ENCODE data around the gene ZFP57. TPM values are rescaled to one million over a fixed set of nuclear protein-coding genes. Genes with fewer than 3 reads are reported as not detected.

Gene ZFP57
- total RNA-seq, 2 donors from 2014 or later: 0.57 to 1.7 TPM

DNA sequence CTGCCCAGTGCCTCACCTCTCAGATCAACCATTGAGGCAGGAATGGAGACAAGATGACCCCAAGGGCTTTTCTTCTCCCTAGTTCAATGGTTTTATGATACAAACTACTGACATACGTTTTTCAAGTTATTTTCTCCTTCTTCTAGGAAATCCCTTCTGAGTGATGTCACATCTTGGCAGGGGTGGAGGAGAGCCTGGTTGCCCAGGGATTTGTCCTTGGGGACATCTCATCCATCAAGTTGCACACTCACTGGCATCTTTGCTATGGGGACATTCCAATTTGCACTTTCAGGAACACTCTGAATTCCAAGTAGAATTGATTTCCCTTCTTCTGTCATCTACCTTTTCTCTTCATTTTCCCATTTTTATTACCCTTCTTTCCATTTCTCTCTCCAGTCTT lies 9.9 kb downstream of the ZFP57 start:
- H3K27me3 ChIP-seq (replicated peaks; ENCODE audit: insufficient read depth): no peaks in the 10 kb centered on the region

GRCh38 chr6:29667158-29667557 lies 13.8 kb downstream of the ZFP57 start:
- DNase-seq (ENCODE audit: low spot score): no peak
- Histone ChIP-seq H3K9me3 (no peaks in the 10 kb centered on the region), H3K36me3 (no peaks in the 10 kb centered on the region), H3K4me1 (replicated peaks) (no peaks in the 10 kb centered on the region), H3K27ac (no peak overlapping the region), H3K4me3 (no peak overlapping the region), H3K27me3 (replicated peaks; ENCODE audit: insufficient read depth) (no peaks in the 10 kb centered on the region)
- intact Hi-C loops (cut with DNase I): no loop called here
- 48% methylated on average over 5 of the region's 5 CpGs for WGBS
- no peak for TF ChIP-seq POLR2AphosphoS5 (IDR thresholded peaks at IDR 0.05)
- TF ChIP-seq, protein P1, sequence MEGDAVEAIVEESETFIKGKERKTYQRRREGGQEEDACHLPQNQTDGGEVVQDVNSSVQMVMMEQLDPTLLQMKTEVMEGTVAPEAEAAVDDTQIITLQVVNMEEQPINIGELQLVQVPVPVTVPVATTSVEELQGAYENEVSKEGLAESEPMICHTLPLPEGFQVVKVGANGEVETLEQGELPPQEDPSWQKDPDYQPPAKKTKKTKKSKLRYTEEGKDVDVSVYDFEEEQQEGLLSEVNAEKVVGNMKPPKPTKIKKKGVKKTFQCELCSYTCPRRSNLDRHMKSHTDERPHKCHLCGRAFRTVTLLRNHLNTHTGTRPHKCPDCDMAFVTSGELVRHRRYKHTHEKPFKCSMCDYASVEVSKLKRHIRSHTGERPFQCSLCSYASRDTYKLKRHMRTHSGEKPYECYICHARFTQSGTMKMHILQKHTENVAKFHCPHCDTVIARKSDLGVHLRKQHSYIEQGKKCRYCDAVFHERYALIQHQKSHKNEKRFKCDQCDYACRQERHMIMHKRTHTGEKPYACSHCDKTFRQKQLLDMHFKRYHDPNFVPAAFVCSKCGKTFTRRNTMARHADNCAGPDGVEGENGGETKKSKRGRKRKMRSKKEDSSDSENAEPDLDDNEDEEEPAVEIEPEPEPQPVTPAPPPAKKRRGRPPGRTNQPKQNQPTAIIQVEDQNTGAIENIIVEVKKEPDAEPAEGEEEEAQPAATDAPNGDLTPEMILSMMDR (IDR thresholded peaks at IDR 0.05): no peak
- TF ChIP-seq POLR2A (IDR thresholded peaks at IDR 0.05): no peak

More for the DNA sequence above, 9.9 kb downstream of the ZFP57 start:
- Histone ChIP-seq H3K9me3 (no peaks in the 10 kb centered on the region), H3K4me3 (no peak overlapping the region), H3K27ac (no peak overlapping the region), H3K36me3 (no peaks in the 10 kb centered on the region), H3K4me1 (replicated peaks) (no peaks in the 10 kb centered on the region)
- intact Hi-C loops (cut with DNase I): no loop called here
- DNase-seq (ENCODE audit: low spot score): no peak
- no peak for TF ChIP-seq POLR2A (IDR thresholded peaks at IDR 0.05)
- TF ChIP-seq POLR2AphosphoS5 (IDR thresholded peaks at IDR 0.05): no peak
- TF ChIP-seq, protein P1 (IDR thresholded peaks at IDR 0.05): no peak
- WGBS: 33% methylated on average over 1 of the region's 1 CpG

DNA sequence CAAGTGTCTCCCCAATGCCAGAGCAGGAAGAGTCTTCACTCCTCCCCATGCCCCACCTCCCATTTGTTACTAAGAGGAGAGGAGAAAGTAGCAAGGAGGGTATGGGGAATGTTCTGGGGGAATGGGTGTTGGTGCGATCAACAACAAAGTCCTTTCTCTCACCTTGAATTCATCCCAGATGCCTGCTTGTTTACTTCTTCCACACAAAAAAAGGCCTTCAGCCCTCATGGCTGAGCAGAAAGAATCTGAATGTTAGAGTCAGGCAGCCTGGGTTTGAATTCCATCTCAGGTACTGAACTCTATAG lies 14.2 kb downstream of the ZFP57 start:
- Histone ChIP-seq H3K27me3 (replicated peaks; ENCODE audit: insufficient read depth) (no peaks in the 10 kb centered on the region), H3K4me3 (no peak overlapping the region), H3K27ac (no peak overlapping the region), H3K36me3 (no peaks in the 10 kb centered on the region), H3K4me1 (replicated peaks) (no peaks in the 10 kb centered on the region), H3K9me3 (no peaks in the 10 kb centered on the region)
- TF ChIP-seq, protein P1 (IDR thresholded peaks at IDR 0.05): no peak
- TF ChIP-seq POLR2AphosphoS5 (IDR thresholded peaks at IDR 0.05) (no peak), POLR2A (IDR thresholded peaks at IDR 0.05) (no peak)
- intact Hi-C loops (cut with DNase I): no loop called here
- 79% methylated on average over 1 of the region's 1 CpG for WGBS
- DNase-seq (ENCODE audit: low spot score): no peak

DNA sequence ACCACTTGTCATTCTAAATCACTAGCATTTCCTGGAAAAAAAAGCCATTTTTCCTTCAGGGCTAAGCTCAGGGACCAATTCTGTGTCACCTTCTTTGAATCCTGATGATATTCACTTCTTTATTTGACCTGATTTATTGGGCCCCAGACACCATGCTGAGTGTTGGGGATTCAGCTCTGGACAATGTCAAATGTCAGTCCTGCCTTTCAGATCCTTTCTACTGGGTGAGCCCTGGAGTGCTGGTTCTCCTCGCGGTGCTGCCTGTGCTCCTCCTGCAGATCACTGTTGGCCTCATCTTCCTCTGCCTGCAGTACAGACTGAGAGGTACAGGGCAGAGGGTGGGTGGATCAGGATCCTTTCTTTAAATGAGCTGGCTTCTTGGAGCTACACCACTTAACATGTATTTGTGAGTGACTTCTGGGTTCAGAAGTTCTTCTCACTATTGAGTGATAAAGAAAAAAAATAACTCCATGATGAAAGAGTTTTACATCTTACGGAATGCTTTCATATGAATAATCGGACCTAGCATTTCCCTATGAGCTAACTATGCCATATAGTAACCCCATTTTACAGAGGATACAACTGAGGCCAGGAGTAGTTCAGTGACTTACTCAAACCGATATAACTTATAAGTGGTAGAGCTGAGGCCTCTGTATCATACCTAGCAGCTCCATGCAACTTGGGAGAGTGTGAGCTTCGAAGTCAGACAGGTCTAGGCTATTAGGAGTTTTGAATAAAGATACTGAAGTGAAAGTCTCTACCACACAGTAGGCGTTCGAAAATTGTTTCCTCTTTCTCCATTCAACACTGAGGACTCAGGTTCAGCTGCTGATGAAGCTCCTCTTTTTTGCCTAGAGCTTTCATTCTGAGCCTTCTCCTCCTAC lies 14.8 kb downstream of the ZFP57 start:
- no peaks in the 10 kb centered on the region for H3K36me3 ChIP-seq
- 71% methylated on average over 8 of the region's 8 CpGs for whole genome bisulfite sequencing
- TF ChIP-seq POLR2AphosphoS5 (IDR thresholded peaks at IDR 0.05) (no peak), POLR2A (IDR thresholded peaks at IDR 0.05) (no peak)
- H3K27me3 ChIP-seq (replicated peaks; ENCODE audit: insufficient read depth): no peaks in the 10 kb centered on the region
- H3K4me1 ChIP-seq (replicated peaks): no peaks in the 10 kb centered on the region
- no peak overlapping the region for H3K4me3 ChIP-seq
- no peak overlapping the region for H3K27ac ChIP-seq
- no peak for DNase-seq (ENCODE audit: low spot score)
- H3K9me3 ChIP-seq: no peaks in the 10 kb centered on the region
- intact Hi-C loops (cut with DNase I): no loop called here

- no peaks in the 10 kb centered on the region for H3K4me1 ChIP-seq (replicated peaks)
- H3K27me3 ChIP-seq (replicated peaks; ENCODE audit: insufficient read depth): no peaks in the 10 kb centered on the region
- TF ChIP-seq, protein P1 (IDR thresholded peaks at IDR 0.05): no peak
- TF ChIP-seq POLR2AphosphoS5 (IDR thresholded peaks at IDR 0.05) (no peak), POLR2A (IDR thresholded peaks at IDR 0.05) (no peak)
- intact Hi-C loops (cut with DNase I): no loop called here
- no peak overlapping the region for H3K27ac ChIP-seq
- no peaks in the 10 kb centered on the region for H3K9me3 ChIP-seq
- WGBS: 62% methylated on average over 5 of the region's 5 CpGs
- no peak overlapping the region for H3K4me3 ChIP-seq
- no peak for DNase-seq (ENCODE audit: low spot score)
- H3K36me3 ChIP-seq: no peaks in the 10 kb centered on the region
Measured at GRCh38 chr6:29663300-29664042, 17.5 kb downstream of the ZFP57 start.
